Measurements from ENCODE around the gene SRSF1.

DNA sequence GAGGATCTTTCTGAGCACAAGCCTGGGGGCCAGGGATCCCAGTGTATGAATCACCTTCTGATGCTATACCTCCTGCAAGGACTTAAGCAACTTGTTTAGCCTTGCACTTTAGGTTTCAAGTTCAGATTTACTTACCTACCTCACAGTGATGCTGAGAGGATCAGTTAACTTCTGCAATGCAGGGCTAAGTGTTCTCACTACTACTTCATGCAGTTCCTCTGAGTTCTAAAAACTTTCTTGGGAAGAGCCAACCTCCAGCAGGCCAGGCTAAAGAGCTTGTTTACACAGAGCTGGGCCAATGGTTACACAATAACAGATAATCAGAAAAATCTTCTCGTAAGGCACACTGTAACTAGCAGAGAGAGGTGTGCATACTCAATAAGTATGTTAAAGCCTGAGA is 32.0 kb downstream of the SRSF1 start:
- TF ChIP-seq, protein P1, sequence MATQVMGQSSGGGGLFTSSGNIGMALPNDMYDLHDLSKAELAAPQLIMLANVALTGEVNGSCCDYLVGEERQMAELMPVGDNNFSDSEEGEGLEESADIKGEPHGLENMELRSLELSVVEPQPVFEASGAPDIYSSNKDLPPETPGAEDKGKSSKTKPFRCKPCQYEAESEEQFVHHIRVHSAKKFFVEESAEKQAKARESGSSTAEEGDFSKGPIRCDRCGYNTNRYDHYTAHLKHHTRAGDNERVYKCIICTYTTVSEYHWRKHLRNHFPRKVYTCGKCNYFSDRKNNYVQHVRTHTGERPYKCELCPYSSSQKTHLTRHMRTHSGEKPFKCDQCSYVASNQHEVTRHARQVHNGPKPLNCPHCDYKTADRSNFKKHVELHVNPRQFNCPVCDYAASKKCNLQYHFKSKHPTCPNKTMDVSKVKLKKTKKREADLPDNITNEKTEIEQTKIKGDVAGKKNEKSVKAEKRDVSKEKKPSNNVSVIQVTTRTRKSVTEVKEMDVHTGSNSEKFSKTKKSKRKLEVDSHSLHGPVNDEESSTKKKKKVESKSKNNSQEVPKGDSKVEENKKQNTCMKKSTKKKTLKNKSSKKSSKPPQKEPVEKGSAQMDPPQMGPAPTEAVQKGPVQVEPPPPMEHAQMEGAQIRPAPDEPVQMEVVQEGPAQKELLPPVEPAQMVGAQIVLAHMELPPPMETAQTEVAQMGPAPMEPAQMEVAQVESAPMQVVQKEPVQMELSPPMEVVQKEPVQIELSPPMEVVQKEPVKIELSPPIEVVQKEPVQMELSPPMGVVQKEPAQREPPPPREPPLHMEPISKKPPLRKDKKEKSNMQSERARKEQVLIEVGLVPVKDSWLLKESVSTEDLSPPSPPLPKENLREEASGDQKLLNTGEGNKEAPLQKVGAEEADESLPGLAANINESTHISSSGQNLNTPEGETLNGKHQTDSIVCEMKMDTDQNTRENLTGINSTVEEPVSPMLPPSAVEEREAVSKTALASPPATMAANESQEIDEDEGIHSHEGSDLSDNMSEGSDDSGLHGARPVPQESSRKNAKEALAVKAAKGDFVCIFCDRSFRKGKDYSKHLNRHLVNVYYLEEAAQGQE (IDR thresholded peaks at IDR 0.05; ENCODE audit: insufficient read depth in 1 of 2, low read depth in 2 of 2, low read length in 2 of 2): no peak
- TF ChIP-seq POLR2AphosphoS5 (IDR thresholded peaks at IDR 0.05; ENCODE audit: low read depth, low read length): no peak

Data from PFSK-1 (cell line).